ENCODE measurements around the gene LIME1.
A peak's percentile ranks its signal among the peaks of the same experiment; 100 is the strongest.
"Not testable (repeated sequence)": the region's sequence is repeated elsewhere in the genome, so short reads cannot be mapped to it uniquely, and the experiment has no call there.

Gene LIME1

GRCh38 chr20:63775096-63775978 lies 38.9 kb downstream of the LIME1 start:
- no peak for DNase-seq

GRCh38 chr20:63776875-63777274 lies 40.4 kb downstream of the LIME1 start:
- not testable (repeated sequence) for DNase-seq

- DNase-seq, result no peak
These were observed 41.1 kb downstream of the LIME1 start for GRCh38 chr20:63777614-63778013.

- no peak for DNase-seq
These were observed 41.7 kb downstream of the LIME1 start for GRCh38 chr20:63778034-63778752.

DNA sequence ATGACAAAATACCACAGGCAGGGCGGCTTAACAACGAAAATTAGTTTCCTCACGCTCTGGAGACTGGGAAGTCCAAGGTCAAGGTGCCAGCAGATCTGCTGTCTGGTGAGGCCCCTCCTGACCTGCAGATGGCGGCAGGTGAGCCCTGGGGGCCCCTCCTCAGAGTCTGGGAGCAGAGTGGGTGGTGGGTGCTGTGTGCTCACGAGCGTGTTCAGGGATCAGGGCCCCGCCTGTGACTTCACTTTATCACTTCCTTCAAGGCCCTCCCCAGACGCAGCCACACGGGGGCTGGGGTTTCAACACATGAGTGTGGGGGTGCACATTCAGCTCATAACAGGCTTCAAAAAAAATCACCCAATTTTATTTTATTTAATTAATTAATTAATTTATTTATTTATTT lies 42.4 kb downstream of the LIME1 start:
- DNase-seq, result no peak

DNA sequence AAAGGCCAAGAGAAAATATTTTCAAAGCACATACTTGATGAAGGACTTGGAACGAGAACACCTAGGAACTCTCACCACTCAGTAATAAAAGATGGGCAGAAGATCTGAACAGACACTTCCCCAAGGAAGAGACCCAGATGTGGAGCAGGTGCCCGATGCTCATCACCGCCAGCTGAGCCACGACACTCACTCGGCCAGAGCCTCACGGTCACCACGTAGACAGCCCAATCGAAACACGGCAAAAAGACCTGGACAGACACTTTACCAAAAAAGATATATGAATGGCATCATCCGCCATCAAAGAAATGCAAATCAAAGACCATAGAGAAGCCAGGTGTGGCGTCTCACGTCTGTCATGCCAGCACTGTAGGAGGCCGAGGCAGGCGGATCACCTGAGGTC lies 44.7 kb downstream of the LIME1 start:
- DNase-seq, result no peak

- peak; percentile 84 for DNase-seq
These were observed 45.6 kb downstream of the LIME1 start for GRCh38 chr20:63782051-63782471.

GRCh38 chr20:63782521-63782971 lies 46.1 kb downstream of the LIME1 start:
- no peak for DNase-seq

DNA sequence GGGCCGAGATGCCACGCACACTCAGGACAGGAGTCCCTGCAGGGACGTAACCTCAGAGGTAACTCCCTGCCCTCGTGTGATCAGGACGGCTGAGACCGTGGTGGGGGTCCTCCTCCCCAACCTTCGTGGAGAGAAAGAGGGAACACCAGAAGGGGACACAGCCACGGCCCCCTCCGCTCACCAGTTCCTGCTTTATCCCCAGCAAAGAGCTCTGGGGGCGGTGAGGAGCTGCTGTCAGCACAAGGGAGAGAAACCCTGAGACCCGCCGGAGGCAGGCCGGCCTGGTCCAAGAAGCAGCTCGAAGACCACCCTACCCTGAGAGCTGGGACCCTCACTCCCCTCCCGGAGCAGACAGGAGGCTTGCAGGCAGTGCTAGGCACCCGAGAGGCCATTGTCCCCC lies 47.5 kb downstream of the LIME1 start:
- no peak for DNase-seq

DNA sequence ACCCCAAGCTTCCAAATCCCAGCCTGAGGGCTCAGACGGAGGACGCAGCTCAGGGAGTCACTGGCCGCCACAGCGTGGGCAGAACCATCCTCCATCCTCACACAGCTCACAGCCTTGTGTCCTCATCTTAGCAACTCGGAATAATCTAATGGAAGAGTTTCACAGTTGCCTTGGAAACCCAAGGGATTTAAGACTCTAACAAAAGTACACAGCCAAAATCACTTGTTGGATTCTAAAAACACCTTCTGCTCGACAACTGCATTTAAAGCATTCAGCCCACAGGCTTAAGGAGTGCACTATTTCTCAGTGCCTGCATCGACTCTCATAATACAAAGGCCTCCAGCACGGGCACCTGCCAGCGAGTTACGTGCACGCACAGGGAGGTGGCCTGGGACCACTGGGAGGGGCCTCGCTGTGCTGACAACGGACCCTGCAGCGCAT lies 49.2 kb downstream of the LIME1 start:
- DNase-seq, result no peak

GRCh38 chr20:63787302-63787701 lies 50.8 kb downstream of the LIME1 start:
- DNase-seq, result no peak

GRCh38 chr20:63787749-63788148 lies 51.3 kb downstream of the LIME1 start:
- DNase-seq, result no peak
